ENCODE measurements around the gene ASMTL.

- TF ChIP-seq EZH2 (IDR thresholded peaks at IDR 0.05; ENCODE audit: insufficient read depth, poor library complexity, severe bottlenecking) (no peak), EZH2phosphoT487 (IDR thresholded peaks at IDR 0.05; ENCODE audit: insufficient read depth, low read depth) (no peak)
These were observed 7.9 kb downstream of the ASMTL start for GRCh38 chrX:1444561-1445500.
